ENCODE results near the gene PIEZO2.
A peak's percentile ranks its signal among the peaks of the same experiment; 100 is the strongest.

PIEZO2 gene

DNA sequence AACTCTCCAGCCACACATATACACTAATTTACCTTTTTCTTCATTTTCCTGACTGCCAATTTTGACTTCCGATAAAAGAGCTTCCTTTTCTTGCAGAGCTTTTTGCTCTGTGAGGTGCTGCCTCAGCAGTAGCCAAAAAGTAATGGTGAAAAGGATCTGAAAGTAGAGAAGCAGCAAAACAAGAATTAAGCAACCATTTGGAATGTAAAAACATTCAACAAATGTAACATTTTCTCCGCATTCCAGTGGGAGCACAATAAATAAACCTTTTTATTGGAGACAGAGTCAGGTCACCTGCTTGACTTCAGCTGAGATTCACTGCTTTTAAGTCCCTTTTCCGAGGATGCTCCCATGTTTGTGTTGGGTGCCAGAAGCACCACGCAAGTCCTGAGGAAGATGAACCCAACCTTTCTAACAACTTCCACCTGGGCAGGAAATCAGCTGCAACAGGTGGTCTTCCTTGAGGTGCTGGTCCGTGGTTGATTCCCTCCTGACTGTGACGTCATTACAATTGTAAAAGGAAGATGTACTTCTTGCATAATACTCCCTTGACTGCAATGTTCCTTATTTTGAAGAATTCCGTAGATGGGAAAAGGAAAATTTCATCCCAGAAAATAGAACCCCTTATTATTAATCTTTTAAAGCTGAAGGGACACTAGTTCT, 358.1 kb downstream of the PIEZO2 start:
- no peak for DNase-seq (ENCODE audit: low spot score)

DNA sequence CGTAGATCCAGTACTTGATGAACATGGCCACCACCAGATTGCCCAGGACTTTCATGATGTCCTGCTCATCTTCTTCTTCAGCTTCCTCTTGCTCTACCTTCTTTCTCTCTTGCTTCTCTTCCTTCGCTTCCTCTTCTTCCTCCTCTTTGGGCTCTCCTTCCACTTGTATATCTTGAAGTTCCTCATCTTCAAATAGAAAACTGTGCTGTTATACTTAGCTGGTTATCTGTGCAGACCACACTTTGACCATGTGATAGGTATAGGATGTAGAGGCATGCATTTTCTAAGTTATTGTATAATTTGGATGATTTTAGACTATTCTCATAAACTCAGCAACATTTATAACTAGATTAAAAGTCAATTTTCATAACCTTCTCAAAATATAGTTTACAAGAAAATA, 360.2 kb downstream of the PIEZO2 start:
- DNase-seq (ENCODE audit: low spot score) = no peak

DNA sequence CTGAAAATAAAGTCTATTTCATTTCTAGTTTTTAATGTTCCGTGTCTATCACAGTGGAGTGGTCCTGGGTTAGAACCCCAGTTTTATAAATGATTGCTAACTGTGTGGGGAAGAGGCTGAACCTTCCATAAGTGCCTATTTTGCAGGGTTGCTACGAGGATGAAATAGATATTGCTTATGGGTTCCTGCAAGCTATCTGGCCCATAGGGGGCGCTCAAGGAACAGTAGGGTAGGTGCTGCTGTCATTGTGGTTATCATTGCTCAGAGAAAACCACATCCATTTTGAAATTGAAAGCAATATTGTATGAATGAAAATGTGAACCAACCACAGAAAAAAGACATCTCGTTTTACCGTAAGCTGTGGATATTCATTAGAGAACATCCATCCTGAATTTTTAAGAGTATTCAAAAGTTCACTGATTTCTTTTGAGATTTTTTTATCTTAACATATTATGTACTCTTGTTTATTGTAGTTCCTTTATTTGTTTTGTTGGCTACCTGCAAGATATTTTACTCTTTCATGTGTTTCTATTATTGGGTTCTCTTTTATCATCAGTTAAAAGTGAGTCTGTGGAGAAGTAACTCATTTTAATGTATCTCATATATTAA, 362.0 kb downstream of the PIEZO2 start:
- DNase-seq (ENCODE audit: low spot score) = peak; percentile 65

DNA sequence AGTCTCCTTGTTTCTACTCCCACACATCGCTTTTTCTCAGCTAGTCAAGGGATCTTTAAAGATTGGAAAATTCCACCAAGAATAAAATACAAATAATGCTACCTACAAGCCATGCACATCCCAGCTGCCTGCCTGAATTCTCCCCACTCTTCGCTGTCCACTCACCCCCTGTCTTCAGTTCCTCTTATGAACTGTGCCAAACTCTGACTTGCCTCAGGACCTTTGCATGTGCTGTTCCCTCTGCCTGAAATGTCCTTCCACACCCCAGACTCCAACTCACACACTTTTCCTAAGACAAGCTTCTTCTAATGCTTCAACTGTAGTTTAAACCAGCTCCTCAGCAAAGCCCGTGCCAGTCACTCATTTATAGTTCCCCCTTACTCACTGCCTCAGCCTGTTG, 363.6 kb downstream of the PIEZO2 start:
- no peak for DNase-seq (ENCODE audit: low spot score)

DNA sequence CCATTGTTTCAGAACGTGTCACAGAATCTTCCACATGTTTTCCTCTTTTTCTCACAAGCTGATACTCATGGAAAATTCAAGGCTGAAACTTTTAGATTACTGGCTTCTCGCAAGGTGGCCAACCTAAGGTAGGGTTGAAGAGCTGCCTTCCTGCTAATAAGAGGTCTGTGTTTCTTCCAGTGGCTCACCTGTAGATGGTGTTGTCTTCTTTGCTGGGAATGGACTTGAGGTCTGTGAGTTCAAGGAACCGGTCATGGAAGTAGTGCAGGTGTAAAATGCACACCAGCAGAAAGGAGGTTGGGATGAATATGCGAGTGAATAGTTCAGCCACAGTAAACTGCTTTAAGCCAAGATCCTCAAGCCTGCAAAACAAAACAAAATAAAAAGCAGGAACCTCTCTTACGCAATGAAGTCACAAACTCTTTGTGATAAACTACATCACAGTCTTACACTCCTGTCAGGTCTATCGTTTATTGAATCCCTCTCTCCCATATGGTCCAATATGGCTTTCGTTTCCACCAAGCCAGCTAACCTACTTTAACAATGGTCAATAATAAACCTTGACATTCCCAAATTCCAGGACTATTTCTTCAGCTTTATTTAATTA, 364.7 kb downstream of the PIEZO2 start:
- DNase-seq (ENCODE audit: low spot score) = no peak

DNA sequence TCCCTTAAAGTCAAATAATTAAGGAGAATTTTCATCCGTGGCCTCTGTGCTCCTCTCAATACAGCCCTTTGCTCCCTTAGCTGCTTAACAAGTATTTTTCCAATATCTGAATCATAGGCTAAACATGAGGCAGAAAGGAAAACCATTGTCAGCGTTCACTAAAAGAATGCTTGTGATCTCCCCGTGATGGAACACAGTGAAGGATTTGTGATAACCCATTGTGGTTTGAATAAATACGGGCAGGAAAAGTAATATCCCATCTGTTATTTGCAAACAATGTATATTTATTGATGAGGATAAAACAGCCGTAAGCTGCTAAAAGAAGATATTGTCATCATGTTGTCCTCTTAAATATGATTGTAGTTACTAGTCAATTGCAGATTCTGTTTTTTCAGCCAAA, 365.4 kb downstream of the PIEZO2 start:
- no peak for DNase-seq (ENCODE audit: low spot score)

DNA sequence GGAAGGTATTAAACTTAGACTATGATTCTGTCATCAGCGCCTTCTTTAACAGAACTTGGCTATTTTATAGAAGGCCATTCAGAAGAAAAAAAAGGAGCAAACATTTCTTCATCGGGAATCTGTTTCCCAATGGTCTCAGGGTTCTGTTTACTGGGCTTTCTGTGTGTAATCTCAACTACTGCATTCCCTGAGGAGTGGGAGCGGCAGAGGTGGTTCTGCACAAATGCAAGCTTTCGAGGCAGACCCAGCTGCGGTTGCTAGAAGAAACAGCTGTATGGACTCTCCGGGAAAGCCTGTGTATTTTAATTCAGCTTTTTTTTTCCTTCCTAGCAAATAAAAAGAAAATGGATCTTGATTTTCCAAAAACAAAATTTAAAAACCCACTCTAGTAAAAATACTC, 372.9 kb downstream of the PIEZO2 start:
- DNase-seq (ENCODE audit: low spot score) = no peak

DNA sequence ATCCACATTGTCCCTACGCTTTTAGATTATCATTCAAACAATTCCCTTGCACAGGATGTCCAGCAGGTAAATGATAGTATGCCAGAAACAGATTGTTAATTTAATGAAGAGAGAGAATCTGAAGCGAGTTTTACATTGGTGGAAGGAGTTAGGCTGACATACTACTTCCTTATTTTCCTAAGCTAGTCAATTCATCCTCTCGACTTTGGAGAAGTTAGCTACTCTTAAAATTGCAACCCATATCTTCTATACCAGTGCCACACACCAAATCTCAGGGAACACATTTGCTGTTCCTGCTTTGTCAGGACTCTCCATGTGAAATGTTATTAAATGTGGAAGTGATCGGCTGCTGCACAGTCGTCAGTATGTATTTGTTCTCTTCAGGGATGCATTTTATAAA, 374.3 kb downstream of the PIEZO2 start:
- DNase-seq (ENCODE audit: low spot score) = no peak

DNA sequence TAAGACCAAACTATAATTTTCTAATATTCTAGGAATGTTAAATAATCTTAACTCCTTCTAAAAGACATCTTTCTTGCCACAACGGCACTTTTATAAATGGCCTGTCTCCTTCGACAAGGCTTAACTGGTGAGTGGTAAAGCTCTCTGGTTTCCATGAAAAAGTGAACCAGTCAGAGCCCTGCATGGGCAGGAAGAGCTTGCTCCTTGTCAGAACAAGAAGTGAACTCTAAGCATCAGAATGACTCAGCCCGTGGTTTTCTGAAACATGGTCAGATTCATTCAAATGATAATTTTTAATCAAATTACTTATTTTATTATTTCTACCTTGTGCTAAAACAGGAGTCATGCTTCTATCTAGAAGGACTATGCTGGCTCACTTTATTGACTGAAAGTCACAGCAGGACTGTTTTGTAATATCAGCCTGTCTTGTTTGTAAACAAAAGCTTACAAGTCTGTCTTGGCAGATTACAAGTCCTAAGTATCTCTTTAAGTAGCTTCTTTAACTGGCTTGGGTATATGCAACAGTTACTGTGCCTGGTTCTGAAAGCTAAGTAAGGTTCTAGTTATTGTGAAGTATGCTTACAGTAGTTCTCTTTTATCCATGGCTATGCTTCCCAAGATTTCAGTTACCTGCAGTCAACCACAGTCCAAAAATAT, 378.2 kb downstream of the PIEZO2 start:
- DNase-seq (ENCODE audit: low spot score) = no peak

DNA sequence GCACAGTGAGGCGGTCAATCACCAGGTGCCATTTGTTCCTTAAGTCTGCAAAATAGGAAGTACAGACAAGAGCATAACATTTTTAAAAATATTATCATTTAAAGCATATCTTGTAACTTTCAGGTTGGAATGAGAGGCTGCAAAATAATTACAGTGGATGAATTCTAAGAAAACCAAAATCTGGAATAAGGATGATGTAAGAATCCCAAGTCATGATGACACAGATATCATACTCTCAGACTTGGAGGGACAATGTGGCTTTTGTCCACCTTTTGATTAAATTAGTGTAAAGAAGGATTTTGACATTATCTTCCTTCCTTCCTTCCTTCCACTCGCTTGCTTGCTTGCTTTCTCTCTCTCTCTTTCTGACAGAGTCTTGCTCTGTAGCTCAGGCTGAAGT, 379.1 kb downstream of the PIEZO2 start:
- no peak for DNase-seq (ENCODE audit: low spot score)

DNA sequence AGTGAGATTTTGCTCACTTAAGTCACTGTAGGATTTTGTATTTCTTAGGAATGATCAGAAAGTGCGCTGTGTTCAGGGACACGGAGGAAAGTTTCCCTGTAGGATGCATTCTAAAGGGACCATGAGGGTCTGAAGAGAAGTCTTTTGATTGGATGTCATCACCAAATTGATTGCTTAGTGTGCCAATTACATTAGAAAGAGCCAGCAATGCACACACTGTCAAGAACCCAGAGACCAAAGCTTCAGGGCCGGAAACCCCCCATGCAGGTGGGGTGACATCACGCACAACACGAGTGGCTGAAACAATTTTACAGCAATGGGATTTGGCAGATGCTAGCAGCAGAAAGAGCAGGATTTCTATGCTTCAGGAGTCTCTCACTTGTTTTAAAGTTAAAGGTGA, 381.1 kb downstream of the PIEZO2 start:
- DNase-seq (ENCODE audit: low spot score) = no peak

DNA sequence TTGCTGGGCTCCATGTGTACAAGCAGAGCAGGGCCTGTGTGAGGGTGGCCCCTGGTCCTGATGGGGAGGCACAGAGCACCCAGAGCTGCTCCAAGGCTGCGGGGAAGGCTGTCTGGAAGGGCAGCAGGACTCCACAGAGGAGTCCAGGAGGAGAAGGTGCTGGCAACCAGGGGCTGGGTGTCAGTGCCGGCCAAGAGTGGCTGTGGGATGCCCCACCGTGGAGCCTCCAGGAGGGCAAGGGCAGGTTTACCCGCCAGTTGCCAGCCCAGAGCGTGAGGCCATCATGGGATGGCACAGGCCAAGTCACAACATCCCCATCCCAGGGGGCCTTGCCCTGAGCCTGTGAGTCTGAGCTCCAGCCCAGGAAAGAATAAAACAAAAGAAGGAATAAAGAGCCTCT, 381.7 kb downstream of the PIEZO2 start:
- no peak for DNase-seq (ENCODE audit: low spot score)

DNA sequence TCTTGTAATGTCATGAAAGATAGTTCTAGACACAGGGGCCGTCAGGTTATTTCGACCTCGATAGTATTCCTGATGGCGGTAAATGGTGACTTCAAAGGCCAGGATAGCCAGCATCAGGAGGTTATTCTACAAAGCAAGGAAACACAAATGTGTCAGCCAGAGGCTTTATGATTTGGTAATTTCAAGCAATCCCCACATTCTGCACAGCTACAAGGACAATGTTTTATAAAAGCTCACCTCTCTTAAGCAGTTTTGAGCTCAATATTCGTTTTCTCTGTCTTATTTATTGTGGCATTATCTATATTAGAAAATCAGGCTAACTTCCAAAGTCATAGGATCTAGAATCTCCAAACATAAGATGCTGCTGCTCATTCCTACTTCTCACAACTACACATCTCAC, 388.4 kb downstream of the PIEZO2 start:
- no peak for DNase-seq (ENCODE audit: low spot score)

DNA sequence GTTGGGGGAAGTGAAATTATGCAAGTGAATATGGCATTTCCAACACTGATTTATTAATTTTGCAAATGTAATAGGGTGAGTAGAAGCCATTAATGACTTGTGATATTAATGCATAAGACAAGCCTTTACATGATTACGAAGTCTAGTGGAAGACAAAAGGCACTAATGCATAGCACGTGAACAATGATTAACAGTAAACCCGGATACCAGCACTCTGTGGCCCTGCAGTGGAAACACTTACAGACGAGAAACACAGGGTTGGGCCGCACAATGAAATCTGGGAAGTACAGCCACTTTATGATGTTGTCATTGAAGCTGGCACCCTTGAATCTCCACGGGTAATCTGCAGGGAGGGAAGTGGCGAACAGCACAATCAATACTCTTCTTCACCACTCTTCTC, 390.1 kb downstream of the PIEZO2 start:
- DNase-seq (ENCODE audit: low spot score) = no peak

DNA sequence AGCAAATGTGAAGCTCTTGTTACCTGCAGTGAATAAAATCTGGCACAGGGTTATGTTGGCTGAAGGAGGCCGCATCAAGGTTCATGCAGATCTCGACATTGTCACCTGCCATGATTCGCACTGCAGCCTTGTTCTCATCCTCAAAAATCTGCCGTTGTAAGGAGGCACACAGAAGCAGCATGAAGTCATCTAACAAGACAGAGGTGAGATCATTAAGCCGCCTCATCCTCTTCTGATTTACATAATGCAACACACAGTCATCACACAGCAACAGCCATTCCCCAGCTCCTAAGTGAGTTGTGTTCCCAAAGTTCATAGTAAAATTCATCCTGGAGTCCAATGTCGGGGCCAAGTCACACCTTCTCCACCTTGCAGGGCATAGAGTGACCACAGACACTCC, 391.4 kb downstream of the PIEZO2 start:
- no peak for DNase-seq (ENCODE audit: low spot score)

DNA sequence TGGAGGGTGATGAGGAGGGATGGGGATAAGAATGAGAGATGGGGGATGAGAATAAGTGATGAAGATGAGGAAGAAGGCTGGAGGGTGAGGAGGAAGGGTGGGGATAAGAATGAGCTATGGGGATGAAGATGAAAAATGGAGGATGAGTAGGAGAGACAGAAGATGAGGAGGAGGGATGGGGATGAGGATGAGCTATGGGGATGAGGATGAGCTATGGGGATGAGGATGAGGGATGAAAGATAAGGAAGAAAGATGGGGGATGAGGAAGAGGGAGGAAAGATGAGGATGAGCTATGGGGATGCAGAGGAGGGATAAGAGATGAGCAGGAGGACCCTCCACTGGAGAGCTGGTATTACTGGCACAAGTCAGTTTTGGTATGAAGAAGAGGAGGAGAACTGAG, 392.0 kb downstream of the PIEZO2 start:
- DNase-seq (ENCODE audit: low spot score) = no peak

DNA sequence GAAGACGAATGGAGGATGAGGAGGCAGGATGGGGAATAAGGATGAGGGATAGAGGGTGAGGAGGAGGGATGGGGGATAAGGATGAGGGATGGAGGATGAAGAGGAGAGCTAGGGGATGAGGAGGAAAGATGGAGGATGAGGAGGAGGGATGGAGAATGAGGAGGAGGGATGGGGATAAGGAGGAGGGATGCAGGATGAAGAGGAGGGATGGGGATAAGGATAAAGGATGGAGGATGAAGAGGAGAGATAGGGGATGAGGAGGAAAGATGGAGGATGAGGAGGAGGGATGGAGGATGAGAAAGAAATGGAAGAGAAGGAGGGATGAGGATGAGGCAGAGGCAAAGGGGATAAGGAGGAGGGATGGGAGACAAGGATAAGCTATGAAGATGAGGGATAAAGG, 393.5 kb downstream of the PIEZO2 start:
- DNase-seq (ENCODE audit: low spot score) = no peak

DNA sequence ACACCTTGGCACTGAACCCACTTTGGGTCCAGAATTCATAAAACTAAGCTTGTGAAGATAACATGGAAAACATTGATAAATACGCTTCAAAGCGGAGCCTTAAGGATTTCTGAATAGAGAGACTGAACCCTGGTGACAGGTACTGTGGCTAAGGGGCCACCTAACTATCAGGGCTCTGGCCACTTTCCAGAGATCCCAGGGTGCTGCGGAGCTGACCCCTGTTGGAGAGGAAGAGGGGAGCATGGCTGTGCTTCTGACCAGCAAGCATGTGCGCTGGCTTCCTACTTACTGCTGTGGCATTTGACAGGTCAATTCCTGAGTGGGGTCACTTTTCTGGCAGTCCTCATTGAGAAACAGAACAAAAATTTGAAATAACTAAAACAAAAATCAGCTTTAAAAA, 395.2 kb downstream of the PIEZO2 start:
- no peak for DNase-seq (ENCODE audit: low spot score)

DNA sequence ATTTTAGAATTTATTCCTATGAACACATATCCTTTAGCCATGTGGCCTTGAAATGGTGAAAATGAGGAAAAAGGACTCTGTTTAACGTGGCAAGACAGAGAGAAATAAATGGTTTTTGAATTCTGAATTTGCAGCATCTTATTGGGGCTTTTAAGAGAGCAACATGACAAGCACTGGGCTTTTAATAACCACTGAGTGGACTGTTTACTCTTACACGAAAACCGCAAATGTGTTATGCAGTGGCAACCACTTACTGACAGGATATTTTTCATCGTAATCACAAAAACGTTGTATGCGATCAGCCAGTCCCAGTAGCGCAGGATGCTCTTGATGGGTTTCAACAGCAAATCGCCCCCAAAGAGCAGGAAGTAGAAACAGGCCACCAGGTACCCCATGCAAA, 397.0 kb downstream of the PIEZO2 start:
- no peak for DNase-seq (ENCODE audit: low spot score)

DNA sequence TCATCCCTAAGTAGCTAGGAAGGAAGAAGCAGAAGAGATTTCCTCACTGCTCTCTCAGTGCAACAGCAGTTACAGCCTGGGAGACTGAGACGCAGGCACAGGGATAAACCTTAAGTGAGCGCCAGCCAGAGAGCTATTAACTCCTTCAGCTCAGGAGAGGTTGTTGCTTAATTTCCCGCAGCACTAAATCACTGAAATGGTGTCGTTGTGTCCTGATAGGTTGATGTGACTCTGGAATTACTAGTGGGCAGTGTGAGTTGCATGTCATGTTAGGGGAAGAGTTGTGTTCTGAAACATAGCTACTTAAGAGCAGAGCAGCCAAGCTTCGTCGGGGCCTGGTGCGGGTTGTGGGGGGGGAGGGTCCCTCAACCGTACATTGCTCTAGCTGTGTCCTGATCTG, 397.7 kb downstream of the PIEZO2 start:
- DNase-seq (ENCODE audit: low spot score) = no peak

DNA sequence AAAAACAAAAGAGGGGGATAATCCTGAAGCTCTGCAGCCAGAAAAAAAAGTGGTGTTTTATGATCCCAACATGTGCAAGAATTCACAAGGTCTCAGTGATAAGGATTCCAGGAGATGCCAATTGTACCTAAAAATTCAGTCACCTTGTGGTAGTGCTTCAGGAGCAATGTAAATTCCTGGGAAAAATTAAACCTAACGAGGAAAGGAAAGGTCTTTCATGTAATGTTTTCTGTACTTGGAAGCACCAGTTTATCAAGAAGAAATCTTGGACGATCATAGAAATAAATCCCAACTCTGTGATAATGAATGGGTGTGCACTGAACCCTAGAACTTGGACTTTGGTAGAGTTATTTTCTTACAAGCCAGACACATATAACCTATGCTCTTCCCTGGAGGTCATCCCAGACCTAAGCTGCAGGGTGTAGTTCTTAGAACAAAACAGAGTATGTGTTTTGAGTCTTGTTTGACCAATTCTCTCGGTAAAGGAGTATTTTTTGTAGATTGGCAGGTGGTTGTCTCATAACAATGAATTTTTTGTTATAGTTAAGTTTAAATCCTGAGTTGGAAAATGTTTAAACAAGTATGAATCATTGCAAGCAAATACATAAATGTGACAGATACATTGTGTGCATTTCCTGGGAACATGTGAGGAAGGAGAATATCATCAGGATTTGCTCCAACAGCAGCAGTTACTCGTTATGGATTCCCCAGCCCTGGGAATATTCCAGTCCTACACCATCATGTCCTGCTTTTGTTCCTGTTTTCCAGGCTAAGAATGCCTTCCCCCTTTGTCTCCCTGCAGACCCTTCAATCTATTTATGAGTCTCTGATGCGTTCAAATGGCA, 399.0 kb downstream of the PIEZO2 start:
- DNase-seq (ENCODE audit: low spot score) = no peak

DNA sequence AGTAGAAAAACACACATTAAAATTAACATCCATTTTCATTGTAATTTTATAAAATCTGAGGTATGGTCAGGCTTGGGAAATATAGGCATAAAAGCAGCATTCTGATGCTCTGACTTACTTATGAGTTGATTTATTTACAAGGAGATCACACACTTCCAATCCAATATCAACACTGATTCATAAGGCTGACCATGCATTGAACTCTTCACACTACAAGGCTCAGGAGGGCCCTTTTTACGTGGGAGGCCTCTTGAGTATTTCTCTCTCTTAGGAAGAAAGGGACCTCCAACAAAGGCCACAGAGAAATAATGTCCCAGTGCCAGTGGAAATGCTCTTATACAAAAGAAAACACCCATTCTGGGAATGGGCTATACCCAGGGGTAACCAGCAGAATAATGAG, 400.7 kb downstream of the PIEZO2 start:
- DNase-seq (ENCODE audit: low spot score) = no peak

DNA sequence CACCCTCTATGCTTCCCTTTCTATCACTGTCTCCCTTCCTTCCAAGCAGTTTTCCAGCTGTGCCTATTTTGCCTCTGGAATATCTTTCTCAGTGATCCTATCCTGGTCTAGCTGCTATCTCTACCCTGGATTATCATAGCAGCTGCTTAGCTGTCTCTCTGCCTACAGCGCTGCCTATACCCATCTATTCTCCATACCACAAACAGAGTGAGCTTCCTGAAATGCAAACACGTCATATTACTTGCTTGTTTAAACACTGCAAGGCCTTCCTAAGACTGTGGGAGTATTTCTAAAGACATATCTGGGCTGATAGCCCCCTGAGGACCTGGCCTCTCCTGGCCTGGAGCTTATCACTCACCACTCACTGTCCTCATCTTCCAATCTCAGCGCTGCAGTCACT, 403.4 kb downstream of the PIEZO2 start:
- no peak for DNase-seq (ENCODE audit: low spot score)

Data from LoVo (cell line).